Astrocyte (in vitro differentiated cells and primary cell): ENCODE results near the gene TMEM128.

Experiments
- EZH2 ChIP-seq: IDR thresholded peaks from 2 replicates; pipeline ENCODE4 v1.6.1; 2012; ENCODE audit warnings: mild to moderate bottlenecking, low read length, inconsistent platforms; ENCODE audit not compliant: insufficient read depth
- TF ChIP-seq, protein P1 (sequence below): IDR thresholded peaks from 2 replicates; pipeline ENCODE4 v1.5.1; 2011; ENCODE audit warnings: low read depth, mild to moderate bottlenecking, inconsistent platforms, low read length, moderate library complexity; ENCODE audit not compliant: insufficient read depth

DNA sequence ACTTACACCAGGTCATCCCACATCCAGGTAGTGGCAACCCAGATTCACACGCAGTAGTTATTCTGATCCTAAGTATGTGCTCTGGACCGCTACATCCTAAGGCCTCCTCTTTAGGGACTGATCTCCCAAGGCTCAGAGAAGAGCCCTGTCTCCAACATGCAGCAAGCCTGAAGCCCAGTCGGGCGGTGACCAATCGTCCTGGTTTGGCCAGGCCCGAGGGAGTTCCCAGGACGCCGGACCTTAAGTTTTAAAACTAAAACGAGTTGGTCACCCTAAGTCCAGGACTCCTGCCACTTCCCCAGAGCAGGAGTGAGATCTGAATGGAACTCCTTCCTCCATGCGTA lies 41.5 kb upstream of the TMEM128 start:
- TF ChIP-seq, protein P1, sequence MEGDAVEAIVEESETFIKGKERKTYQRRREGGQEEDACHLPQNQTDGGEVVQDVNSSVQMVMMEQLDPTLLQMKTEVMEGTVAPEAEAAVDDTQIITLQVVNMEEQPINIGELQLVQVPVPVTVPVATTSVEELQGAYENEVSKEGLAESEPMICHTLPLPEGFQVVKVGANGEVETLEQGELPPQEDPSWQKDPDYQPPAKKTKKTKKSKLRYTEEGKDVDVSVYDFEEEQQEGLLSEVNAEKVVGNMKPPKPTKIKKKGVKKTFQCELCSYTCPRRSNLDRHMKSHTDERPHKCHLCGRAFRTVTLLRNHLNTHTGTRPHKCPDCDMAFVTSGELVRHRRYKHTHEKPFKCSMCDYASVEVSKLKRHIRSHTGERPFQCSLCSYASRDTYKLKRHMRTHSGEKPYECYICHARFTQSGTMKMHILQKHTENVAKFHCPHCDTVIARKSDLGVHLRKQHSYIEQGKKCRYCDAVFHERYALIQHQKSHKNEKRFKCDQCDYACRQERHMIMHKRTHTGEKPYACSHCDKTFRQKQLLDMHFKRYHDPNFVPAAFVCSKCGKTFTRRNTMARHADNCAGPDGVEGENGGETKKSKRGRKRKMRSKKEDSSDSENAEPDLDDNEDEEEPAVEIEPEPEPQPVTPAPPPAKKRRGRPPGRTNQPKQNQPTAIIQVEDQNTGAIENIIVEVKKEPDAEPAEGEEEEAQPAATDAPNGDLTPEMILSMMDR = no peak
- no peak for TF ChIP-seq EZH2
